OCI-LY1 (cell line): ENCODE measurements around the gene NPAS2.

Source experiments
- H2AFZ ChIP-seq: fragments of 200-600 bp; sonication (generic), shearing (Covaris generic); 2 replicates; pipeline ENCODE4 v1.6.0; 2014; ENCODE audit warnings: antibody characterized with exemption, mild to moderate bottlenecking, low read length
- H3F3A ChIP-seq: fragments of 200-600 bp; sonication (generic), shearing (Covaris generic); 2 replicates; pipeline ENCODE4 v1.6.0; 2014; ENCODE audit warnings: mild to moderate bottlenecking, antibody characterized with exemption, low read length, moderate library complexity; ENCODE audit not compliant: insufficient read depth
- H3K27ac ChIP-seq: fragments of 200-600 bp; sonication (generic); 2 replicates; pipeline ENCODE4 v1.5.1; 2014; ENCODE audit warnings: low read length, mixed run types, mild to moderate bottlenecking, low read depth; ENCODE audit not compliant: poor library complexity, severe bottlenecking
- H3K27me3 ChIP-seq: fragments of 200-600 bp; sonication (generic); 2 replicates; pipeline ENCODE4 v1.6.0; 2014; ENCODE audit warnings: antibody characterized with exemption, mild to moderate bottlenecking, low read length, moderate library complexity; ENCODE audit not compliant: insufficient read depth
- H3K36me3 ChIP-seq: fragments of 200-600 bp; sonication (generic); 2 replicates; pipeline ENCODE4 v1.6.1; 2014; ENCODE audit warnings: mild to moderate bottlenecking, antibody characterized with exemption, low read length, moderate library complexity, mixed read lengths; ENCODE audit not compliant: insufficient read depth
- H3K4me1 ChIP-seq: fragments of 200-600 bp; sonication (generic); 2 replicates; pipeline ENCODE4 v1.5.1; 2014; ENCODE audit warnings: mild to moderate bottlenecking, low read length, moderate library complexity; ENCODE audit not compliant: insufficient read depth, severe bottlenecking
- H3K4me2 ChIP-seq: fragments of 200-600 bp; sonication (generic), shearing (Covaris generic); 2 replicates; pipeline ENCODE4 v1.6.1; 2014; ENCODE audit warnings: low read length
- H3K4me3 ChIP-seq: fragments of 200-600 bp; sonication (generic); 2 replicates; pipeline ENCODE4 v1.5.1; 2014; ENCODE audit warnings: low read length, low read depth, mild to moderate bottlenecking, mixed read lengths; ENCODE audit not compliant: poor library complexity, severe bottlenecking
- H3K79me2 ChIP-seq: fragments of 200-600 bp; shearing (Covaris generic); 2 replicates; pipeline ENCODE4 v1.6.1; 2016; ENCODE audit warnings: mixed run types, low read length, mixed read lengths; ENCODE audit not compliant: insufficient read depth
- H3K9ac ChIP-seq: fragments of 200-600 bp; sonication (generic), shearing (Covaris generic); 2 replicates; pipeline ENCODE4 v1.6.1; 2014; ENCODE audit warnings: mild to moderate bottlenecking, low read length, mixed read lengths
- H3K9me2 ChIP-seq: fragments of 200-600 bp; sonication (generic), shearing (Covaris generic); 2 replicates; pipeline ENCODE4 v1.6.1; 2014; ENCODE audit warnings: low read depth, mild to moderate bottlenecking, low read length, mixed read lengths
- H3K9me3 ChIP-seq: fragments of 200-600 bp; shearing (Covaris generic); 2 replicates; pipeline ENCODE4 v1.6.1; 2014; ENCODE audit warnings: low read length, mixed read lengths
- H4K20me1 ChIP-seq: fragments of 200-600 bp; sonication (generic), shearing (Covaris generic); 2 replicates; pipeline ENCODE4 v1.6.0; 2016; ENCODE audit warnings: mild to moderate bottlenecking, low read length; ENCODE audit not compliant: insufficient read depth
- CTCF ChIP-seq: fragments of 200-600 bp; sonication (generic), shearing (Covaris generic); IDR thresholded peaks from 2 replicates; pipeline ENCODE4 v1.5.1; 2017; ENCODE audit warnings: mild to moderate bottlenecking, antibody characterized with exemption, low read length, moderate library complexity, mixed read lengths
- EZH2 ChIP-seq: fragments of 200-600 bp; sonication (generic), shearing (Covaris generic); IDR thresholded peaks from 2 replicates; pipeline ENCODE4 v1.8.0; 2017; ENCODE audit warnings: borderline replicate concordance, mixed run types, mild to moderate bottlenecking, antibody characterized with exemption, low read length, moderate library complexity, mixed read lengths

Gene NPAS2

GRCh38 chr2:100993294-100993693, 173.4 kb downstream of the NPAS2 start:
- no peak overlapping the region for H3K27ac ChIP-seq
- H3K9me2 ChIP-seq, result no peaks in the 10 kb centered on the region
- H3K4me1 ChIP-seq, result peaks cover 3% of the 10 kb centered on the region
- no peaks in the 10 kb centered on the region for H3K27me3 ChIP-seq
- H3K4me3 ChIP-seq, result no peak overlapping the region
- H3K4me2 ChIP-seq, result no peak overlapping the region
- no peaks in the 10 kb centered on the region for H3K9me3 ChIP-seq
- no peaks in the 10 kb centered on the region for H3K79me2 ChIP-seq
- H3K9ac ChIP-seq, result no peak overlapping the region
- no peak overlapping the region for H2AFZ ChIP-seq
- H4K20me1 ChIP-seq, result no peaks in the 10 kb centered on the region
- H3K36me3 ChIP-seq, result no peaks in the 10 kb centered on the region; the same call in 1 of the 2 replicates
- TF ChIP-seq CTCF (no peak), EZH2 (no peak)
- H3F3A ChIP-seq, result no peaks in the 10 kb centered on the region

- Histone ChIP-seq H3K79me2 (no peaks in the 10 kb centered on the region), H3K4me1 (peaks cover 3% of the 10 kb centered on the region)
Measured at GRCh38 chr2:100995309-100996075, 175.6 kb downstream of the NPAS2 start.

GRCh38 chr2:100997509-100998234, 177.7 kb downstream of the NPAS2 start:
- Histone ChIP-seq H3K9me3 (no peaks in the 10 kb centered on the region), H3K27me3 (no peaks in the 10 kb centered on the region), H3K4me1 (peaks cover 5% of the 10 kb centered on the region), H3K79me2 (peaks cover 6% of the 10 kb centered on the region), H4K20me1 (no peaks in the 10 kb centered on the region), H3K9me2 (no peaks in the 10 kb centered on the region), H3K9ac (no peak overlapping the region), H3K4me3 (no peak overlapping the region), H3K27ac (no peak overlapping the region), H3K36me3 (peaks cover 4% of the 10 kb centered on the region), H3F3A (no peaks in the 10 kb centered on the region), H3K4me2 (no peak overlapping the region), H2AFZ (no peak overlapping the region)
- TF ChIP-seq CTCF (no peak), EZH2 (no peak)

More at GRCh38 chr2:100995309-100996075, 175.6 kb downstream of the NPAS2 start:
- TF ChIP-seq EZH2 (no peak), CTCF (no peak)
- Histone ChIP-seq H4K20me1 (no peaks in the 10 kb centered on the region), H3K27me3 (no peaks in the 10 kb centered on the region), H3K27ac (no peak overlapping the region), H3F3A (no peaks in the 10 kb centered on the region), H3K4me3 (no peak overlapping the region), H3K9ac (no peak overlapping the region), H3K9me2 (no peaks in the 10 kb centered on the region), H3K9me3 (no peaks in the 10 kb centered on the region), H3K4me2 (no peak overlapping the region), H2AFZ (no peak overlapping the region), H3K36me3 (no peaks in the 10 kb centered on the region; the same call in 1 of the 2 replicates)
